ENCODE data around the gene WASF3.
A peak's percentile ranks its signal among the peaks of the same experiment; 100 is the strongest.

Gene WASF3

GRCh38 chr13:26590951-26591350 lies 33.5 kb downstream of the WASF3 start:
- H3K36me3 ChIP-seq (ENCODE audit: control insufficient read depth in 1 of 2, insufficient read depth in 2 of 2, low read length in 2 of 2) = no peaks in the 10 kb centered on the region
- no peak overlapping the region for H3K4me3 ChIP-seq (ENCODE audit: low read depth in 1 of 2, low read length in 2 of 2)
- H3K27me3 ChIP-seq (ENCODE audit: low read depth, low read length) = no peaks in the 10 kb centered on the region
- no peak overlapping the region for H3K27ac ChIP-seq (ENCODE audit: low read length)
- H3K9me3 ChIP-seq (ENCODE audit: control insufficient read depth in 1 of 2, low read length in 2 of 2) = no peaks in the 10 kb centered on the region
- no peaks in the 10 kb centered on the region for H3K4me1 ChIP-seq (ENCODE audit: control insufficient read depth in 1 of 2, insufficient read depth in 2 of 2, low read length in 2 of 2)

- H3K4me3 ChIP-seq (ENCODE audit: low read depth in 1 of 2, low read length in 2 of 2) = no peak overlapping the region
These were observed 34.2 kb downstream of the WASF3 start for GRCh38 chr13:26591672-26592071.

GRCh38 chr13:26593661-26594060 lies 36.2 kb downstream of the WASF3 start:
- Histone ChIP-seq H3K4me3 (ENCODE audit: low read depth in 1 of 2, low read length in 2 of 2) (no peak overlapping the region), H3K9me3 (ENCODE audit: control insufficient read depth in 1 of 2, low read length in 2 of 2) (no peaks in the 10 kb centered on the region), H3K27me3 (ENCODE audit: low read depth, low read length) (no peaks in the 10 kb centered on the region), H3K36me3 (ENCODE audit: control insufficient read depth in 1 of 2, insufficient read depth in 2 of 2, low read length in 2 of 2) (no peaks in the 10 kb centered on the region), H3K27ac (ENCODE audit: low read length) (no peak overlapping the region), H3K4me1 (ENCODE audit: control insufficient read depth in 1 of 2, insufficient read depth in 2 of 2, low read length in 2 of 2) (no peaks in the 10 kb centered on the region)

More at GRCh38 chr13:26591672-26592071, 34.2 kb downstream of the WASF3 start:
- no peaks in the 10 kb centered on the region for H3K36me3 ChIP-seq (ENCODE audit: control insufficient read depth in 1 of 2, insufficient read depth in 2 of 2, low read length in 2 of 2)
- no peaks in the 10 kb centered on the region for H3K9me3 ChIP-seq (ENCODE audit: control insufficient read depth in 1 of 2, low read length in 2 of 2)
- no peaks in the 10 kb centered on the region for H3K4me1 ChIP-seq (ENCODE audit: control insufficient read depth in 1 of 2, insufficient read depth in 2 of 2, low read length in 2 of 2)
- H3K27me3 ChIP-seq (ENCODE audit: low read depth, low read length) = no peaks in the 10 kb centered on the region
- H3K27ac ChIP-seq (ENCODE audit: low read length) = no peak overlapping the region

- no peaks in the 10 kb centered on the region for H3K4me1 ChIP-seq (ENCODE audit: control insufficient read depth in 1 of 2, insufficient read depth in 2 of 2, low read length in 2 of 2)
- H3K9me3 ChIP-seq (ENCODE audit: control insufficient read depth in 1 of 2, low read length in 2 of 2) = no peaks in the 10 kb centered on the region
- no peaks in the 10 kb centered on the region for H3K36me3 ChIP-seq (ENCODE audit: control insufficient read depth in 1 of 2, insufficient read depth in 2 of 2, low read length in 2 of 2)
- no peaks in the 10 kb centered on the region for H3K27me3 ChIP-seq (ENCODE audit: low read depth, low read length)
- H3K27ac ChIP-seq (ENCODE audit: low read length) = no peak overlapping the region
- H3K4me3 ChIP-seq (ENCODE audit: low read depth in 1 of 2, low read length in 2 of 2) = no peak overlapping the region
These were observed 36.9 kb downstream of the WASF3 start for GRCh38 chr13:26594363-26594762.

DNA sequence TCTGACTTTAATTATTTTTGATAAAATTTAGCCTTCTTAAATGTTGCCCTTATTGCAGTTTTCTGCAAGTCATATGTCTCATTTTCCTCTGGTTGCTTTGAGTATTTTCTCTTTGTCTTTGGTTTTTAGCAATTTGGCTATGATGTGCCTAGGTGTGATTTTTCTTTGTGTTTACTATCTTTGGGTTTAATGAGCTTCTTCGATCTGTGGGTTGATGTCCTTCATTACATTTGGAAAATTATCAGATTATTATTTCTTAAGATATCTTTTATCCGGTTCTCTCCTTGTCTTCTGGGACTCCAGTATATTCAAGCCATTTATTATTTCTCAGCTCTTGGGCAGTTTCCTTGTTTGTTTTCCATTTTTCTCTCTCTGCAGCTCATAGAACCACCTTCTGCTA lies 39.0 kb downstream of the WASF3 start:
- Histone ChIP-seq H3K27me3 (ENCODE audit: low read depth, low read length) (no peaks in the 10 kb centered on the region), H3K36me3 (ENCODE audit: control insufficient read depth in 1 of 2, insufficient read depth in 2 of 2, low read length in 2 of 2) (no peaks in the 10 kb centered on the region), H3K9me3 (ENCODE audit: control insufficient read depth in 1 of 2, low read length in 2 of 2) (no peaks in the 10 kb centered on the region), H3K27ac (ENCODE audit: low read length) (no peak overlapping the region), H3K4me3 (ENCODE audit: low read depth in 1 of 2, low read length in 2 of 2) (no peak overlapping the region), H3K4me1 (ENCODE audit: control insufficient read depth in 1 of 2, insufficient read depth in 2 of 2, low read length in 2 of 2) (peaks cover 0 to 7% of the 10 kb centered on the region in 2 donors)

DNA sequence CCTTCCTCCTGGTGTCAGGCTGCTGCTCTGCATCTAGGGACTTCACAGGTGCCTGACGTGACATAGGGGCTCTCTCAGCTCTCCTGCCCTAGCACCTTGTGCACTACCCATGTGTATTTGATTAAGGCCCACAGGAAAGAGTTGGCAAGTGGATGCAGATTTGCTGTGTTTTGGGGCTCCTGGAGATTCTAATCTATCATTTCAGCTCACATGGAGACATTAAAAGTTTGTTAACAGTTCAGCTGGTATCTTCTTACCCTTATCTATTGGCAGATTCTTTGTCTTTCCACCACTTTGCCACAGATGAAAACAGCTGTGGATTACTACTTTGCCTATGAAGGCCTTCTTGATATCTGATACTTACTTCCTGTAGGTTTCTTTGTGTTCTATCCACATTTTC lies 41.9 kb downstream of the WASF3 start:
- no peak overlapping the region for H3K4me3 ChIP-seq (ENCODE audit: low read depth in 1 of 2, low read length in 2 of 2)
- peaks cover 0 to 7% of the 10 kb centered on the region in 2 donors for H3K4me1 ChIP-seq (ENCODE audit: control insufficient read depth in 1 of 2, insufficient read depth in 2 of 2, low read length in 2 of 2)
- no peaks in the 10 kb centered on the region for H3K36me3 ChIP-seq (ENCODE audit: control insufficient read depth in 1 of 2, insufficient read depth in 2 of 2, low read length in 2 of 2)
- no peaks in the 10 kb centered on the region for H3K9me3 ChIP-seq (ENCODE audit: control insufficient read depth in 1 of 2, low read length in 2 of 2)
- no peak overlapping the region for H3K27ac ChIP-seq (ENCODE audit: low read length)
- no peaks in the 10 kb centered on the region for H3K27me3 ChIP-seq (ENCODE audit: low read depth, low read length)

- Histone ChIP-seq H3K27me3 (ENCODE audit: low read depth, low read length) (no peaks in the 10 kb centered on the region), H3K27ac (ENCODE audit: low read length) (no peak overlapping the region), H3K4me3 (ENCODE audit: low read depth in 1 of 2, low read length in 2 of 2) (no peak overlapping the region), H3K36me3 (ENCODE audit: control insufficient read depth in 1 of 2, insufficient read depth in 2 of 2, low read length in 2 of 2) (no peaks in the 10 kb centered on the region), H3K4me1 (ENCODE audit: control insufficient read depth in 1 of 2, insufficient read depth in 2 of 2, low read length in 2 of 2) (peaks cover 0 to 8% of the 10 kb centered on the region in 2 donors), H3K9me3 (ENCODE audit: control insufficient read depth in 1 of 2, low read length in 2 of 2) (no peaks in the 10 kb centered on the region)
These were observed 42.4 kb downstream of the WASF3 start for GRCh38 chr13:26599860-26600259.

GRCh38 chr13:26600343-26600742 lies 42.9 kb downstream of the WASF3 start:
- Histone ChIP-seq H3K36me3 (ENCODE audit: control insufficient read depth in 1 of 2, insufficient read depth in 2 of 2, low read length in 2 of 2) (no peaks in the 10 kb centered on the region), H3K27ac (ENCODE audit: low read length) (no peak overlapping the region), H3K27me3 (ENCODE audit: low read depth, low read length) (no peaks in the 10 kb centered on the region), H3K4me1 (ENCODE audit: control insufficient read depth in 1 of 2, insufficient read depth in 2 of 2, low read length in 2 of 2) (peaks cover 0 to 12% of the 10 kb centered on the region in 2 donors), H3K4me3 (ENCODE audit: low read depth in 1 of 2, low read length in 2 of 2) (no peak overlapping the region), H3K9me3 (ENCODE audit: control insufficient read depth in 1 of 2, low read length in 2 of 2) (no peaks in the 10 kb centered on the region)

- Histone ChIP-seq H3K4me1 (ENCODE audit: control insufficient read depth in 1 of 2, insufficient read depth in 2 of 2, low read length in 2 of 2) (peaks cover 0 to 12% of the 10 kb centered on the region in 2 donors), H3K27ac (ENCODE audit: low read length) (no peak overlapping the region), H3K4me3 (ENCODE audit: low read depth in 1 of 2, low read length in 2 of 2) (no peak overlapping the region), H3K9me3 (ENCODE audit: control insufficient read depth in 1 of 2, low read length in 2 of 2) (no peaks in the 10 kb centered on the region), H3K27me3 (ENCODE audit: low read depth, low read length) (no peaks in the 10 kb centered on the region), H3K36me3 (ENCODE audit: control insufficient read depth in 1 of 2, insufficient read depth in 2 of 2, low read length in 2 of 2) (no peaks in the 10 kb centered on the region)
These were observed 44.2 kb downstream of the WASF3 start for GRCh38 chr13:26601669-26602068.

DNA sequence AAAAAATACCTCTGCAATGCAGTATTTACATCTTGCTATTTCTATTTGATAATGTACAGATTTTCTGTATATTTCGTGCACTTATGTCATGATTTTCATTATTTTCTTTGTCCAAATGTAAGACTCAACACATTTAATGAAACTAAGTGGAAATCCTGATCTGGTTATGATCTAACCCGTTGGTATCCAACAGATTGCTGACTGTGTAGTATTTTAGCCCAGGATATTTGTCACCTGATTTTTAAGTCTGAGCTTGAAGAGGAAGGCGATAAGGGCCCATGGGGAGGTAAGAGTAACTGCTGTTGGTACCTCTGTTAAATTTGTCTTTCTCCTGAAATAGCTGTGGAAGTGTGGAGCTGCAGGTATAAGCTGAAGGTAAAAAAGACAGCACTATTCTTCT lies 45.3 kb downstream of the WASF3 start:
- no peaks in the 10 kb centered on the region for H3K27me3 ChIP-seq (ENCODE audit: low read depth, low read length)
- no peaks in the 10 kb centered on the region for H3K9me3 ChIP-seq (ENCODE audit: control insufficient read depth in 1 of 2, low read length in 2 of 2)
- H3K27ac ChIP-seq (ENCODE audit: low read length) = no peak overlapping the region
- no peaks in the 10 kb centered on the region for H3K36me3 ChIP-seq (ENCODE audit: control insufficient read depth in 1 of 2, insufficient read depth in 2 of 2, low read length in 2 of 2)
- peaks cover 0 to 12% of the 10 kb centered on the region in 2 donors for H3K4me1 ChIP-seq (ENCODE audit: control insufficient read depth in 1 of 2, insufficient read depth in 2 of 2, low read length in 2 of 2)
- no peak overlapping the region for H3K4me3 ChIP-seq (ENCODE audit: low read depth in 1 of 2, low read length in 2 of 2)

DNA sequence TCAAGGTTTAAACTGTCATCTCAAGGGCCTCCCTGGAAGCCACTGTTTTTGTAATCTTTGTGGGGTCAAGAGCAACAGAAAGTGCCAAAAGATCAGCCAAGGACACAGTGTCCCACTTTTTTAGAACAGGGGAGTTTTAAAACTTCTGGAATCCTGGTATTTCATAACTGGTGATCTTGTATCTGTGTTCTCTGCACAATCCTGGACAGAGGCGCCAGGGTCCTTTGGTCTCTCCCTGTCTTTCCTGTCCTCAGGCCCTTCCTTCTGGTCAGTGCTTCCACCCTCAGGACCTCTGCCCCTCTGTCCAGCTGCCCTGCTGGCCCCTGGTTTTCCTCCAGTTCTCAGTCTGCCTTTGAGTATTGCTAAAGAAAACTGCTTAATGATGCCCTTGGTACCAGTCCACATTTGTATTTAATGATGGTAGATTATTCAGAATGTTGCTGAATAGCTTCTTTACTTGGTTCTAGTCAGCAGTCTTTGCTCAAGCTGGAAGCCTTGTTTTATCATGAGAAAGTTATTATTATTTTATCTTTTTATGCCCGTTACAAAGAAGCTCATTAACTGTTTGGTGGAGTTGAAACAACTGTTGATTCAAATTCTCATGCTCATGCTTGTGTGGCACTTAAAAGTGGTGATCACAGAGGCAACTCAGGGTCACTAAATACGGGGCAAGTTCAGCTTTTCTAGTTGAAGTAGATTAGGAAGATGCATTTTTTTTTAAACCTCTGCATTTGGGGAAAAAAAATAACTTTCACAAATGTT lies 47.5 kb downstream of the WASF3 start:
- H3K4me3 ChIP-seq (ENCODE audit: low read depth in 1 of 2, low read length in 2 of 2) = no peak overlapping the region
- peaks cover 0 to 10% of the 10 kb centered on the region in 2 donors for H3K4me1 ChIP-seq (ENCODE audit: control insufficient read depth in 1 of 2, insufficient read depth in 2 of 2, low read length in 2 of 2)
- peak overlapping the region; percentile 11 for H3K27ac ChIP-seq (ENCODE audit: low read length)

DNA sequence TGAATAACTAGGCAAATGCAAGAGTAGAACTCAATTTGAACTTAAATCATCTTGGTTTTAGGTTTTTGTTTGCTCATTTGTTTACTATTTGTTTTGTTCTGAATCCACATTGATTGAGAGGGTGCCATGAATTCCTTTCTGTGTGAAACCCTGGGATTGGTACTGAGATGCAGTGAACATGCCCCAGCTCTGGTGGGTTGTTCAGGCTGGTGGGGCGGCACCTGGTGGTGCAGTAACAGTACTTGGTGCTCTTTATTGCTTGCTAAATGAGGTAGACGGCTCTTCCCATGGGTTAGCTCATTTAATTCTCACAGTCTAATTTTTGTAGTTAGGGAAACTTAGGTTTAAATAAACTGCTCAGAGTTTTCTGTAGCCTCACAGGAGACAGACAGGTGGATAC lies 48.4 kb downstream of the WASF3 start:
- Histone ChIP-seq H3K4me3 (ENCODE audit: low read depth in 1 of 2, low read length in 2 of 2) (no peak overlapping the region), H3K36me3 (ENCODE audit: control insufficient read depth in 1 of 2, insufficient read depth in 2 of 2, low read length in 2 of 2) (no peaks in the 10 kb centered on the region), H3K27me3 (ENCODE audit: low read depth, low read length) (no peaks in the 10 kb centered on the region), H3K9me3 (ENCODE audit: control insufficient read depth in 1 of 2, low read length in 2 of 2) (no peaks in the 10 kb centered on the region), H3K4me1 (ENCODE audit: control insufficient read depth in 1 of 2, insufficient read depth in 2 of 2, low read length in 2 of 2) (peaks cover 0 to 6% of the 10 kb centered on the region in 2 donors), H3K27ac (ENCODE audit: low read length) (no peak overlapping the region)

More for the DNA sequence above, 47.5 kb downstream of the WASF3 start:
- H3K27me3 ChIP-seq (ENCODE audit: low read depth, low read length) = no peaks in the 10 kb centered on the region
- H3K36me3 ChIP-seq (ENCODE audit: control insufficient read depth in 1 of 2, insufficient read depth in 2 of 2, low read length in 2 of 2) = no peaks in the 10 kb centered on the region
- no peaks in the 10 kb centered on the region for H3K9me3 ChIP-seq (ENCODE audit: control insufficient read depth in 1 of 2, low read length in 2 of 2)
